Fibroblast of lung (primary cell): ENCODE data around the gene CFAP61. TPM values are rescaled to one million over a fixed set of nuclear protein-coding genes. Genes with fewer than 3 reads are reported as not detected.
"Not testable (repeated sequence)": the region's sequence is repeated elsewhere in the genome, so short reads cannot be mapped to it uniquely, and the experiment has no call there.

Experiments used
- DNase-seq, 2 donors: peaks; one replicate each; pipeline versions ENCODE4 v3.0.0 to v3.0.0-alpha.2; 2010; ENCODE audit warnings: low read depth in 2 of 2
- H2AFZ ChIP-seq: 2 replicates; pipeline ENCODE4 v1.5.1; 2012; ENCODE audit warnings: low read length, control low read depth, inconsistent platforms
- H3K27ac ChIP-seq: 2 replicates; pipeline ENCODE4 v1.5.1; 2011; ENCODE audit warnings: low read length, control low read depth; ENCODE audit not compliant: insufficient read depth
- H3K27me3 ChIP-seq: 2 replicates; pipeline ENCODE4 v1.5.1; 2011; ENCODE audit warnings: mild to moderate bottlenecking, low read length; ENCODE audit not compliant: control insufficient read depth, insufficient read depth
- H3K36me3 ChIP-seq: 2 replicates; pipeline ENCODE4 v1.5.1; 2011; ENCODE audit warnings: low read length; ENCODE audit not compliant: control insufficient read depth, insufficient read depth
- H3K4me1 ChIP-seq: 2 replicates; pipeline ENCODE4 v1.5.1; 2011; ENCODE audit warnings: low read length; ENCODE audit not compliant: control insufficient read depth, insufficient read depth; ENCODE audit errors: extremely low read depth
- H3K4me2 ChIP-seq: 2 replicates; pipeline ENCODE4 v1.5.1; 2011; ENCODE audit warnings: low read length, control low read depth; ENCODE audit not compliant: insufficient read depth; ENCODE audit errors: extremely low read depth
- H3K4me3 ChIP-seq, 4 experiments: fragments of 200-600 bp in 1 of 4; sonication (generic) in 1 of 4; replicated peaks in 1 of 4; 2 replicates each; pipeline ENCODE4 v1.5.1; 2011 to 2016; ENCODE audit warnings: low read length in 4 of 4, low read depth in 3 of 4, mild to moderate bottlenecking in 3 of 4, control low read depth in 2 of 4, inconsistent platforms in 1 of 4, mixed read lengths in 1 of 4; ENCODE audit not compliant: insufficient read depth in 1 of 4; ENCODE audit errors: control extremely low read depth in 1 of 4
- H3K79me2 ChIP-seq: 2 replicates; pipeline ENCODE4 v1.5.1; 2012; ENCODE audit warnings: mild to moderate bottlenecking, low read length, inconsistent platforms; ENCODE audit not compliant: control insufficient read depth, insufficient read depth
- H3K9ac ChIP-seq: 2 replicates; pipeline ENCODE4 v1.5.1; 2011; ENCODE audit warnings: mild to moderate bottlenecking, low read length, control low read depth; ENCODE audit not compliant: insufficient read depth
- H3K9me3 ChIP-seq: 2 replicates; pipeline ENCODE4 v1.5.1; 2012; ENCODE audit warnings: low read depth, low read length; ENCODE audit not compliant: control insufficient read depth, insufficient read depth
- H4K20me1 ChIP-seq: 2 replicates; pipeline ENCODE4 v1.5.1; 2011; ENCODE audit warnings: low read length; ENCODE audit not compliant: control insufficient read depth, insufficient read depth; ENCODE audit errors: extremely low read depth
- CTCF ChIP-seq, 2 donors: IDR thresholded peaks in 1 of 2; conservative IDR thresholded peaks in 1 of 2; 1 replicate in 1 of 2; 2 replicates in 1 of 2; pipeline ENCODE4 v1.5.1; 2011 to 2012; ENCODE audit warnings: low read length in 2 of 2, control low read depth in 1 of 2, inconsistent platforms in 1 of 2, low read depth in 1 of 2, mild to moderate bottlenecking in 1 of 2
- EZH2 ChIP-seq: IDR thresholded peaks from 2 replicates; pipeline ENCODE4 v1.5.1; 2012; ENCODE audit warnings: low read length, control low read depth, mild to moderate bottlenecking; ENCODE audit errors: missing control alignments
- polyA plus RNA-seq, 2 donors: library from polyadenylated mRNA; depleted of rRNA in 1 of 2; stranded (reverse) in 1 of 2; unstranded in 1 of 2; fragments of >200 nt; gene quantifications; 2 replicates each; pipeline ENCODE4 v1.2.1, GENCODE V29; 2011 to 2012; ENCODE audit warnings: missing spikeins in 1 of 2
- total RNA-seq: library from RNA; depleted of rRNA; stranded (reverse); fragments of >200 nt; gene quantifications from 2 replicates; pipeline ENCODE4 v1.2.1, GENCODE V29; 2014

Gene CFAP61
- total and polyA plus RNA-seq, 2 donors (not counting 1 experiment from before 2014, with no cell fraction given) = not detected

- no peak for DNase-seq
- Histone ChIP-seq H3K9ac (no peak overlapping the region), H3K36me3 (no peaks in the 10 kb centered on the region), H3K4me3 (no peak overlapping the region), H4K20me1 (no peaks in the 10 kb centered on the region), H3K9me3 (no peaks in the 10 kb centered on the region), H2AFZ (no peak overlapping the region), H3K27ac (no peak overlapping the region), H3K4me2 (no peak overlapping the region), H3K27me3 (no peaks in the 10 kb centered on the region), H3K79me2 (no peaks in the 10 kb centered on the region), H3K4me1 (no peaks in the 10 kb centered on the region)
- TF ChIP-seq CTCF (conservative IDR thresholded peaks at IDR 0.05 in 1 of 2, IDR thresholded peaks at IDR 0.05 in 1 of 2; ENCODE audit: low read depth in 1 of 2, low read length in 2 of 2) = no peak
- no peak for TF ChIP-seq EZH2
These were observed 165.3 kb downstream of the CFAP61 start for GRCh38 chr20:20217621-20218020.

GRCh38 chr20:20218106-20218505 lies 165.8 kb downstream of the CFAP61 start:
- H3K4me2 ChIP-seq, H3K9ac ChIP-seq, DNase-seq, H3K4me1 ChIP-seq, H2AFZ ChIP-seq, H3K79me2 ChIP-seq, H3K9me3 ChIP-seq, H3K4me3 ChIP-seq, H3K36me3 ChIP-seq, H4K20me1 ChIP-seq, H3K27me3 ChIP-seq, H3K27ac ChIP-seq: not testable (repeated sequence)

DNA sequence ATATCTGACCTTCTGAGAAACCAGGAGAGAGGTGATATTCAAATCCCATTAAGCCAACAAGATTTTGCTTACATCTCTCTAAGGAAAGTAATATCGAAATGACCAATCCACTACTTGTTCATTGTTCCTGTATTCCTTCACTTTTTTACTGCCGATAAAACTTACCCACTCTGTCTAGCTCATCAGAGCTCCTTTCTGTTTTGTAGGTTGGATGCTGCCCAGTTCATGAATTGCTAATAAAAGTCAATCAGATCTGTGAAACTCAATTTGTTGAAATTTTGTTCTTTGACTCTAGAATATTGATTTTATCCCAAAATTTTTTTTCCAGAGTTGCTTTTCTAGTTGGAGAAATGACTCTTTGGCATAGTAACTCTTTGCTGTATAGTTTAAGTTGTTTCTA lies 166.7 kb downstream of the CFAP61 start:
- H3K4me3 ChIP-seq = no peak overlapping the region
- H2AFZ ChIP-seq = no peak overlapping the region
- H3K27ac ChIP-seq = no peak overlapping the region
- H4K20me1 ChIP-seq = no peaks in the 10 kb centered on the region
- H3K4me1 ChIP-seq = no peaks in the 10 kb centered on the region
- H3K36me3 ChIP-seq = no peaks in the 10 kb centered on the region
- no peaks in the 10 kb centered on the region for H3K9me3 ChIP-seq
- no peak overlapping the region for H3K4me2 ChIP-seq
- H3K27me3 ChIP-seq = no peaks in the 10 kb centered on the region
- no peak for DNase-seq
- no peak overlapping the region for H3K9ac ChIP-seq
- TF ChIP-seq CTCF (conservative IDR thresholded peaks at IDR 0.05 in 1 of 2, IDR thresholded peaks at IDR 0.05 in 1 of 2; ENCODE audit: low read depth in 1 of 2, low read length in 2 of 2) (no peak), EZH2 (no peak)
- H3K79me2 ChIP-seq = no peaks in the 10 kb centered on the region
